ENCODE data around the gene PROX2.

PROX2 gene

GRCh38 chr14:74871819-74872218, 4.1 kb downstream of the PROX2 start:
- DNase-seq: no peak

- no peak for DNase-seq
Measured at GRCh38 chr14:74868739-74869138, 7.2 kb downstream of the PROX2 start.

- DNase-seq: peak; percentile 23 to 69
Measured at GRCh38 chr14:74867673-74868072, 8.3 kb downstream of the PROX2 start.

GRCh38 chr14:74866708-74867389, 9.1 kb downstream of the PROX2 start:
- no peak for DNase-seq

- no peak for DNase-seq
Measured at GRCh38 chr14:74865156-74865555, 10.8 kb downstream of the PROX2 start.

GRCh38 chr14:74864198-74864597, 11.7 kb downstream of the PROX2 start:
- DNase-seq: no peak

GRCh38 chr14:74863274-74863673, 12.7 kb downstream of the PROX2 start:
- DNase-seq: peak; percentile 19 to 32

GRCh38 chr14:74861734-74862090, 14.2 kb downstream of the PROX2 start:
- DNase-seq: no peak

- DNase-seq: peak; percentile 49 to 78
Measured at GRCh38 chr14:74860899-74861733, 14.8 kb downstream of the PROX2 start.

GRCh38 chr14:74859757-74860552, 16.0 kb downstream of the PROX2 start:
- no peak for DNase-seq

GRCh38 chr14:74858022-74858421, 17.9 kb downstream of the PROX2 start:
- DNase-seq: no peak

- no peak for DNase-seq
Measured at GRCh38 chr14:74856366-74856765, 19.6 kb downstream of the PROX2 start.

GRCh38 chr14:74855945-74856344, 20.0 kb downstream of the PROX2 start:
- no peak for DNase-seq

GRCh38 chr14:74855021-74855420, 20.9 kb downstream of the PROX2 start:
- no peak for DNase-seq

GRCh38 chr14:74853581-74853980, 22.4 kb downstream of the PROX2 start:
- no peak for DNase-seq

GRCh38 chr14:74852922-74853530, 22.9 kb downstream of the PROX2 start:
- no peak for DNase-seq

GRCh38 chr14:74848768-74849167, 27.2 kb downstream of the PROX2 start:
- DNase-seq: no peak

GRCh38 chr14:74846968-74847665, 28.8 kb downstream of the PROX2 start:
- DNase-seq: no peak

GRCh38 chr14:74846168-74846567, 29.8 kb downstream of the PROX2 start:
- DNase-seq: no peak

GRCh38 chr14:74843653-74844052, 32.3 kb downstream of the PROX2 start:
- no peak for DNase-seq

GRCh38 chr14:74841230-74842207, 34.4 kb downstream of the PROX2 start:
- DNase-seq: no peak
